Mucosa of stomach (tissue), 1 donor: Measurements from ENCODE around the gene BMP6.

Experiments used
- H3K27me3 ChIP-seq: one replicate; pipeline ENCODE4 v1.7.0; 2013; ENCODE audit warnings: mild to moderate bottlenecking, low read length; ENCODE audit not compliant: control insufficient read depth, insufficient read depth
- H3K36me3 ChIP-seq: one replicate; pipeline ENCODE4 v1.7.0; 2013; ENCODE audit warnings: low read length; ENCODE audit not compliant: control insufficient read depth, insufficient read depth
- H3K4me1 ChIP-seq: one replicate; pipeline ENCODE4 v1.7.0; 2013; ENCODE audit warnings: mild to moderate bottlenecking, low read length; ENCODE audit not compliant: control insufficient read depth, insufficient read depth
- H3K4me3 ChIP-seq: one replicate; pipeline ENCODE4 v1.7.0; 2013; ENCODE audit warnings: low read length
- H3K9ac ChIP-seq: one replicate; pipeline ENCODE4 v1.7.0; 2013; ENCODE audit warnings: mild to moderate bottlenecking, low read length, moderate library complexity
- H3K9me3 ChIP-seq: one replicate; pipeline ENCODE4 v1.7.0; 2013; ENCODE audit warnings: mild to moderate bottlenecking, low read length, moderate library complexity; ENCODE audit not compliant: control insufficient read depth
- donor health status: Pancreatic carcinoma.

The BMP6 gene

GRCh38 chr6:7734707-7735383 lies 8.9 kb downstream of the BMP6 start:
- Histone ChIP-seq H3K36me3 (no peaks in the 10 kb centered on the region), H3K9ac (no peak overlapping the region), H3K27me3 (peaks cover 16% of the 10 kb centered on the region), H3K9me3 (no peaks in the 10 kb centered on the region), H3K4me3 (no peak overlapping the region), H3K4me1 (no peaks in the 10 kb centered on the region)

- Histone ChIP-seq H3K36me3 (no peaks in the 10 kb centered on the region), H3K9ac (no peak overlapping the region), H3K4me3 (no peak overlapping the region), H3K9me3 (no peaks in the 10 kb centered on the region), H3K27me3 (no peaks in the 10 kb centered on the region), H3K4me1 (no peaks in the 10 kb centered on the region)
These were observed 11.2 kb downstream of the BMP6 start for GRCh38 chr6:7737106-7737505.

GRCh38 chr6:7737867-7738266 lies 12.0 kb downstream of the BMP6 start:
- Histone ChIP-seq H3K9ac (no peak overlapping the region), H3K27me3 (no peaks in the 10 kb centered on the region), H3K4me3 (no peak overlapping the region), H3K36me3 (no peaks in the 10 kb centered on the region), H3K9me3 (no peaks in the 10 kb centered on the region), H3K4me1 (no peaks in the 10 kb centered on the region)

GRCh38 chr6:7742223-7742785 lies 16.4 kb downstream of the BMP6 start:
- Histone ChIP-seq H3K4me1 (no peaks in the 10 kb centered on the region), H3K9me3 (no peaks in the 10 kb centered on the region), H3K9ac (no peak overlapping the region), H3K36me3 (no peaks in the 10 kb centered on the region), H3K27me3 (no peaks in the 10 kb centered on the region), H3K4me3 (no peak overlapping the region)

GRCh38 chr6:7745942-7746341 lies 20.0 kb downstream of the BMP6 start:
- Histone ChIP-seq H3K9me3 (no peaks in the 10 kb centered on the region), H3K9ac (no peak overlapping the region), H3K4me1 (no peaks in the 10 kb centered on the region), H3K36me3 (no peaks in the 10 kb centered on the region), H3K27me3 (no peaks in the 10 kb centered on the region), H3K4me3 (no peak overlapping the region)

- H3K36me3 ChIP-seq, result no peaks in the 10 kb centered on the region
- H3K27me3 ChIP-seq, result no peaks in the 10 kb centered on the region
- no peak overlapping the region for H3K4me3 ChIP-seq
- H3K9ac ChIP-seq, result no peak overlapping the region
- H3K9me3 ChIP-seq, result no peaks in the 10 kb centered on the region
- H3K4me1 ChIP-seq, result no peaks in the 10 kb centered on the region
These were observed 21.1 kb downstream of the BMP6 start for GRCh38 chr6:7747016-7747415.

GRCh38 chr6:7747433-7747832 lies 21.5 kb downstream of the BMP6 start:
- Histone ChIP-seq H3K27me3 (no peaks in the 10 kb centered on the region), H3K36me3 (no peaks in the 10 kb centered on the region), H3K4me3 (no peak overlapping the region), H3K4me1 (no peaks in the 10 kb centered on the region), H3K9ac (no peak overlapping the region), H3K9me3 (no peaks in the 10 kb centered on the region)

- Histone ChIP-seq H3K4me3 (no peak overlapping the region), H3K36me3 (no peaks in the 10 kb centered on the region), H3K27me3 (no peaks in the 10 kb centered on the region), H3K4me1 (no peaks in the 10 kb centered on the region), H3K9ac (no peak overlapping the region), H3K9me3 (no peaks in the 10 kb centered on the region)
These were observed 22.1 kb downstream of the BMP6 start for GRCh38 chr6:7747901-7748504.

- Histone ChIP-seq H3K27me3 (no peaks in the 10 kb centered on the region), H3K4me1 (no peaks in the 10 kb centered on the region), H3K9me3 (no peaks in the 10 kb centered on the region), H3K4me3 (no peak overlapping the region), H3K36me3 (no peaks in the 10 kb centered on the region), H3K9ac (no peak overlapping the region)
These were observed 23.6 kb downstream of the BMP6 start for GRCh38 chr6:7749478-7749877.

- H3K4me1 ChIP-seq, result no peaks in the 10 kb centered on the region
- no peaks in the 10 kb centered on the region for H3K27me3 ChIP-seq
- H3K9me3 ChIP-seq, result no peaks in the 10 kb centered on the region
- no peak overlapping the region for H3K9ac ChIP-seq
- H3K36me3 ChIP-seq, result no peaks in the 10 kb centered on the region
- H3K4me3 ChIP-seq, result no peak overlapping the region
These were observed 24.3 kb downstream of the BMP6 start for GRCh38 chr6:7750197-7750596.

GRCh38 chr6:7758456-7758855 lies 32.6 kb downstream of the BMP6 start:
- Histone ChIP-seq H3K9me3 (no peaks in the 10 kb centered on the region), H3K27me3 (no peaks in the 10 kb centered on the region), H3K4me3 (no peak overlapping the region), H3K9ac (no peak overlapping the region), H3K4me1 (no peaks in the 10 kb centered on the region), H3K36me3 (no peaks in the 10 kb centered on the region)

GRCh38 chr6:7759320-7759719 lies 33.4 kb downstream of the BMP6 start:
- no peak overlapping the region for H3K4me3 ChIP-seq
- no peaks in the 10 kb centered on the region for H3K4me1 ChIP-seq
- no peak overlapping the region for H3K9ac ChIP-seq
- H3K9me3 ChIP-seq, result no peaks in the 10 kb centered on the region
- no peaks in the 10 kb centered on the region for H3K36me3 ChIP-seq
- no peaks in the 10 kb centered on the region for H3K27me3 ChIP-seq
